SU-DHL-6 (cell line): ENCODE measurements around the gene DNASE1L1.

Experiments
- CTCF ChIP-seq: fragments of 200-600 bp; sonication (generic); IDR thresholded peaks from one replicate; pipeline ENCODE4 v1.5.1; 2017; ENCODE audit warnings: antibody characterized with exemption, mild to moderate bottlenecking, low read length, moderate library complexity; ENCODE audit not compliant: insufficient read depth, poor library complexity, severe bottlenecking
- EZH2phosphoT487 ChIP-seq: fragments of 200-600 bp; sonication (generic), shearing (Covaris generic); conservative IDR thresholded peaks from 2 replicates; pipeline ENCODE4 v1.6.1; 2018; ENCODE audit warnings: mild to moderate bottlenecking, antibody characterized with exemption, low read length, moderate library complexity, mixed read lengths

- TF ChIP-seq CTCF (no peak), EZH2phosphoT487 (no peak)
These were observed 49.5 kb downstream of the DNASE1L1 start for GRCh38 chrX:154359362-154360154.
